ENCODE measurements around the gene TMEM145.
"Not testable (repeated sequence)": the region's sequence is repeated elsewhere in the genome, so short reads cannot be mapped to it uniquely, and the experiment has no call there.

TMEM145 gene

DNA sequence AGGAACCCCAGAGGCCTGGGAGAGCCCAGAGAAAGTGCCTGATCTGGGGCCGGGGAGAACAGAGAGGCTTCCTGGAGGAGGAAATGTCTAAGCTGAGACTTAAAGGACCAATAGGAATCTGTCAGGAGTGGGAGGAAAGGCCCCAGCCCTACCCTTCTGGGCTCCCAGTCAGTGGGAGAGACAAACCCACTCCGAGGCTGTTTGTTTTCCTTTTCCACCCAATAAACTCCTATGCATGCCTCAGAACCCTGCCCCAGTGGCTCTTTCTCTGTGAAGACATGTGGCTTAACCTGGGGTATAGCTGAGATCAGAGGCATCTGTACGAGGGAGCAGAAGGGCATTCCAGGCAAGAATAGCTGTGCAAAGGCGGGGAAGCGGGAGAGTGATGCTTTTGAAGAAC lies 14.3 kb downstream of the TMEM145 start:
- H3K4me3 ChIP-seq (ENCODE audit: low read length) = no peak overlapping the region
- DNase-seq (ENCODE audit: low read depth, low spot score) = no peak
- no peak overlapping the region for H3K27ac ChIP-seq (ENCODE audit: low read length)
- no peaks in the 10 kb centered on the region for H3K4me1 ChIP-seq (ENCODE audit: control insufficient read depth, insufficient read depth, low read length)
- no peaks in the 10 kb centered on the region for H3K27me3 ChIP-seq (ENCODE audit: control insufficient read depth, insufficient read depth, low read length)
- H3K36me3 ChIP-seq (ENCODE audit: control insufficient read depth, insufficient read depth, low read length) = no peaks in the 10 kb centered on the region
- no CpG with 5 or more reads among the region's 5 CpGs for WGBS (ENCODE audit: insufficient coverage, insufficient read length)
- H3K9me3 ChIP-seq (ENCODE audit: control insufficient read depth, insufficient read depth, low read length) = no peaks in the 10 kb centered on the region

DNA sequence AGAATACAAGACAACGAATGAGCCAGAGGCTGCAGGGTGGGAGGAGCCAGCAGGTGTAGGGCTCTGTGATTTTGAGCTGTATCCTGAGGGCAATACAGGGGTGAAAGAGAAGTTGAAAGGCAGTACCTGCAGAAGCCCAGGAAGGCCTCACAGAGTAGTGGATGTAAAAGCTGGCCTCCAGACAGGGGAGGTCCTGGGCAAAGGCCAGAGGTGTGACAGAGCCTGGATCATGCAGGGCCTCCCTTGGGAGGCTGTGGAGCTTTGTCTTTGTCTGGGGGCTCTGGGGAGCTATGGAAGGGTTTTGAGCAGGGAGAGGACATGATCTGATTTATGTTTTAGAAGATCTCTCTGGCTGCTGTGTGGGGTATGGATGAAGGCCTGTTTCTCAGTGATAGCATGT lies 15.0 kb downstream of the TMEM145 start:
- no peaks in the 10 kb centered on the region for H3K27me3 ChIP-seq (ENCODE audit: control insufficient read depth, insufficient read depth, low read length)
- no peaks in the 10 kb centered on the region for H3K9me3 ChIP-seq (ENCODE audit: control insufficient read depth, insufficient read depth, low read length)
- H3K27ac ChIP-seq (ENCODE audit: low read length) = no peak overlapping the region
- no peaks in the 10 kb centered on the region for H3K4me1 ChIP-seq (ENCODE audit: control insufficient read depth, insufficient read depth, low read length)
- no peak for DNase-seq (ENCODE audit: low read depth, low spot score)
- WGBS (ENCODE audit: insufficient coverage, insufficient read length) = no CpG with 5 or more reads among the region's 1 CpG
- no peak overlapping the region for H3K4me3 ChIP-seq (ENCODE audit: low read length)
- H3K36me3 ChIP-seq (ENCODE audit: control insufficient read depth, insufficient read depth, low read length) = no peaks in the 10 kb centered on the region

GRCh38 chr19:42328854-42329253 lies 15.7 kb downstream of the TMEM145 start:
- DNase-seq (ENCODE audit: low read depth, low spot score) = no peak
- no peak overlapping the region for H3K4me3 ChIP-seq (ENCODE audit: low read length)
- no peak overlapping the region for H3K27ac ChIP-seq (ENCODE audit: low read length)
- H3K9me3 ChIP-seq (ENCODE audit: control insufficient read depth, insufficient read depth, low read length) = no peaks in the 10 kb centered on the region
- no peaks in the 10 kb centered on the region for H3K36me3 ChIP-seq (ENCODE audit: control insufficient read depth, insufficient read depth, low read length)
- H3K27me3 ChIP-seq (ENCODE audit: control insufficient read depth, insufficient read depth, low read length) = no peaks in the 10 kb centered on the region
- no peaks in the 10 kb centered on the region for H3K4me1 ChIP-seq (ENCODE audit: control insufficient read depth, insufficient read depth, low read length)
- no CpG with 5 or more reads among the region's 2 CpGs for WGBS (ENCODE audit: insufficient coverage, insufficient read length)

- Histone ChIP-seq H3K36me3 (ENCODE audit: control insufficient read depth, insufficient read depth, low read length) (no peaks in the 10 kb centered on the region), H3K27ac (ENCODE audit: low read length) (no peak overlapping the region), H3K9me3 (ENCODE audit: control insufficient read depth, insufficient read depth, low read length) (no peaks in the 10 kb centered on the region), H3K4me1 (ENCODE audit: control insufficient read depth, insufficient read depth, low read length) (no peaks in the 10 kb centered on the region), H3K4me3 (ENCODE audit: low read length) (no peak overlapping the region), H3K27me3 (ENCODE audit: control insufficient read depth, insufficient read depth, low read length) (no peaks in the 10 kb centered on the region)
- WGBS (ENCODE audit: insufficient coverage, insufficient read length) = no CpG with 5 or more reads among the region's 2 CpGs
- no peak for DNase-seq (ENCODE audit: low read depth, low spot score)
Measured at GRCh38 chr19:42330241-42330711, 17.2 kb downstream of the TMEM145 start.

GRCh38 chr19:42331333-42331732 lies 18.2 kb downstream of the TMEM145 start:
- not testable (repeated sequence) for H3K36me3 ChIP-seq (ENCODE audit: control insufficient read depth, insufficient read depth, low read length); H3K27me3 ChIP-seq (ENCODE audit: control insufficient read depth, insufficient read depth, low read length); DNase-seq (ENCODE audit: low read depth, low spot score); H3K4me3 ChIP-seq (ENCODE audit: low read length); H3K9me3 ChIP-seq (ENCODE audit: control insufficient read depth, insufficient read depth, low read length); H3K27ac ChIP-seq (ENCODE audit: low read length); H3K4me1 ChIP-seq (ENCODE audit: control insufficient read depth, insufficient read depth, low read length)
- WGBS (ENCODE audit: insufficient coverage, insufficient read length) = no CpG with 5 or more reads among the region's 3 CpGs

DNA sequence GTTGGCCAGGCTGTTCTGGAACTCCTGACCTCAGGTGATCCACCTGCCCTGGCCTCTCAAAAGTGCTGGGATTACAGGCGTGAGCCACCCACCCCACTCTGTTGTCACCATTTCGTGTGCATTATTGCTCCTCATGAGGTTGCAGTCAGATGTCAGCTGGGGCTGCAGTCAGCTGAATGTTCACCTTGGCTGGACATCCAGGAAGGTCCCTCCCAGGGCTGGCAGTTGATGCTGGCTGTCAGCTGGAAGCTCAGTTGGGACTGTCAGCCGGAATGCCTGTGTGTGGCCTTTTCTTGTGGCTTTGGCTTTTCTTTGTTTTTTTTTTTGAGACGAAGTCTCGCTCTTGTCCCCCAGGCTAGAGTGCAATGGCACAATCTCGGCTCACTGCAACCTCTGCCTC lies 18.9 kb downstream of the TMEM145 start:
- Histone ChIP-seq H3K4me1 (ENCODE audit: control insufficient read depth, insufficient read depth, low read length) (no peaks in the 10 kb centered on the region), H3K27ac (ENCODE audit: low read length) (no peak overlapping the region), H3K36me3 (ENCODE audit: control insufficient read depth, insufficient read depth, low read length) (no peaks in the 10 kb centered on the region), H3K9me3 (ENCODE audit: control insufficient read depth, insufficient read depth, low read length) (no peaks in the 10 kb centered on the region), H3K4me3 (ENCODE audit: low read length) (no peak overlapping the region), H3K27me3 (ENCODE audit: control insufficient read depth, insufficient read depth, low read length) (no peaks in the 10 kb centered on the region)
- no CpG with 5 or more reads among the region's 6 CpGs for WGBS (ENCODE audit: insufficient coverage, insufficient read length)
- DNase-seq (ENCODE audit: low read depth, low spot score) = no peak

GRCh38 chr19:42333018-42333417 lies 19.9 kb downstream of the TMEM145 start:
- DNase-seq (ENCODE audit: low read depth, low spot score) = no peak
- Histone ChIP-seq H3K9me3 (ENCODE audit: control insufficient read depth, insufficient read depth, low read length) (no peaks in the 10 kb centered on the region), H3K27ac (ENCODE audit: low read length) (no peak overlapping the region), H3K4me3 (ENCODE audit: low read length) (no peak overlapping the region), H3K4me1 (ENCODE audit: control insufficient read depth, insufficient read depth, low read length) (no peaks in the 10 kb centered on the region), H3K27me3 (ENCODE audit: control insufficient read depth, insufficient read depth, low read length) (no peaks in the 10 kb centered on the region), H3K36me3 (ENCODE audit: control insufficient read depth, insufficient read depth, low read length) (no peaks in the 10 kb centered on the region)
- no CpG with 5 or more reads among the region's 3 CpGs for WGBS (ENCODE audit: insufficient coverage, insufficient read length)

DNA sequence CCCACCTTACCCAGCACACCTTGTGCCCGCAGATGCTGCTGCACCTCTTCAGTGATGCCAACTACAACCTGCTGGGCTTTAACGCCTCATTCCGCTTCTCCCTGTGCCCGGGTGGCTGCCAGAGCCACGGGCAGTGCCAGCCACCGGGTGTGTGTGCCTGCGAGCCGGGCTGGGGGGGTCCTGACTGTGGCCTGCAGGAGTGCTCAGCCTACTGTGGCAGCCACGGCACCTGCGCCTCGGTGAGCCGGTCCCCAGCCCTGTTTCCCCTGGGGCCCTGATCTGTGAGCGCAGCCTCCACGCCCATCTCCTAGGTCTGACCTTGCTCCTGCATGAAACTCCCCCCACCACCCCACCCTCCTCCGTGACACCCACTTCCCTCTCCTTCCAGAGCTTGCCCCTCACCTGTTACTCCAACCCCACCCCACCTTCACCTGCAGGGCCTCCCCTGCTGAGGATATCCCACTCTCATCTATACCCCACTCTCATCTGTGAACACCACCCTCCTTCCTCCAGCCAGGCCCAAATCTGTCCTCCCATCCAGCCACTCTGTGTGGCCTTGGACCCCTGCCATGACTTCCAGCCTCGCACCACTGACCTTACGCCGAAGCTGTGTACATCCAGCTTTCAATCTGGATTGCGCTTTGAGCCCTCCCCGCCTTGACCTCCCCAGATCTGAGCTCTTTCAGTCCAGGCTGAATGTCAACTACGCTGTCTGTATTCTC lies 21.0 kb downstream of the TMEM145 start:
- H3K36me3 ChIP-seq (ENCODE audit: control insufficient read depth, insufficient read depth, low read length) = no peaks in the 10 kb centered on the region
- no peaks in the 10 kb centered on the region for H3K4me1 ChIP-seq (ENCODE audit: control insufficient read depth, insufficient read depth, low read length)
- no peaks in the 10 kb centered on the region for H3K27me3 ChIP-seq (ENCODE audit: control insufficient read depth, insufficient read depth, low read length)
- DNase-seq (ENCODE audit: low read depth, low spot score) = no peak
- no peak overlapping the region for H3K4me3 ChIP-seq (ENCODE audit: low read length)
- no peak overlapping the region for H3K27ac ChIP-seq (ENCODE audit: low read length)
- H3K9me3 ChIP-seq (ENCODE audit: control insufficient read depth, insufficient read depth, low read length) = no peaks in the 10 kb centered on the region
- no CpG with 5 or more reads among the region's 21 CpGs for WGBS (ENCODE audit: insufficient coverage, insufficient read length)

GRCh38 chr19:42334697-42335373 lies 21.7 kb downstream of the TMEM145 start:
- Histone ChIP-seq H3K27me3 (ENCODE audit: control insufficient read depth, insufficient read depth, low read length) (no peaks in the 10 kb centered on the region), H3K4me3 (ENCODE audit: low read length) (no peak overlapping the region), H3K4me1 (ENCODE audit: control insufficient read depth, insufficient read depth, low read length) (no peaks in the 10 kb centered on the region), H3K27ac (ENCODE audit: low read length) (no peak overlapping the region), H3K36me3 (ENCODE audit: control insufficient read depth, insufficient read depth, low read length) (no peaks in the 10 kb centered on the region), H3K9me3 (ENCODE audit: control insufficient read depth, insufficient read depth, low read length) (no peaks in the 10 kb centered on the region)
- no peak for DNase-seq (ENCODE audit: low read depth, low spot score)
- WGBS (ENCODE audit: insufficient coverage, insufficient read length) = no CpG with 5 or more reads among the region's 13 CpGs

GRCh38 chr19:42335374-42335936 lies 22.3 kb downstream of the TMEM145 start:
- H3K27ac ChIP-seq (ENCODE audit: low read length) = no peak overlapping the region
- H3K36me3 ChIP-seq (ENCODE audit: control insufficient read depth, insufficient read depth, low read length) = no peaks in the 10 kb centered on the region
- H3K4me1 ChIP-seq (ENCODE audit: control insufficient read depth, insufficient read depth, low read length) = no peaks in the 10 kb centered on the region
- H3K27me3 ChIP-seq (ENCODE audit: control insufficient read depth, insufficient read depth, low read length) = no peaks in the 10 kb centered on the region
- no peak for DNase-seq (ENCODE audit: low read depth, low spot score)
- H3K9me3 ChIP-seq (ENCODE audit: control insufficient read depth, insufficient read depth, low read length) = no peaks in the 10 kb centered on the region
- H3K4me3 ChIP-seq (ENCODE audit: low read length) = no peak overlapping the region
- no CpG with 5 or more reads among the region's 7 CpGs for WGBS (ENCODE audit: insufficient coverage, insufficient read length)
